Loucy (cell line): Measurements from ENCODE around the gene DNAH9.
A peak's percentile ranks its signal among the peaks of the same experiment; 100 is the strongest.

Experiments
- H2AFZ ChIP-seq: fragments of 200-600 bp; sonication (generic); 2 replicates; pipeline ENCODE4 v1.6.0; 2016; ENCODE audit warnings: antibody characterized with exemption, mild to moderate bottlenecking, low read length, moderate library complexity
- H3F3A ChIP-seq: fragments of 200-600 bp; 2 replicates; pipeline ENCODE4 v1.6.0; 2016; ENCODE audit warnings: antibody characterized with exemption, low read depth, mild to moderate bottlenecking
- H3K27me3 ChIP-seq: fragments of 200-600 bp; sonication (generic); 2 replicates; pipeline ENCODE4 v1.6.1; 2014; ENCODE audit warnings: low read length, mild to moderate bottlenecking; ENCODE audit not compliant: insufficient read depth, poor library complexity, severe bottlenecking
- H3K36me3 ChIP-seq: fragments of 200-600 bp; sonication (generic); 2 replicates; pipeline ENCODE4 v1.6.1; 2016; ENCODE audit warnings: low read length; ENCODE audit not compliant: insufficient read depth
- H3K4me1 ChIP-seq: fragments of 200-600 bp; sonication (generic); 2 replicates; pipeline ENCODE4 v1.5.1; 2014; ENCODE audit warnings: low read length, mild to moderate bottlenecking; ENCODE audit not compliant: insufficient read depth, poor library complexity, severe bottlenecking
- H3K4me2 ChIP-seq: fragments of 200-600 bp; sonication (generic); 2 replicates; pipeline ENCODE4 v1.6.0; 2014; ENCODE audit warnings: antibody characterized with exemption, low read length, low read depth, mild to moderate bottlenecking; ENCODE audit not compliant: poor library complexity, severe bottlenecking
- H3K4me3 ChIP-seq: fragments of 200-600 bp; sonication (generic); 2 replicates; pipeline ENCODE4 v1.5.1; 2014; ENCODE audit warnings: low read length, mild to moderate bottlenecking, mixed read lengths; ENCODE audit not compliant: poor library complexity, severe bottlenecking
- H3K79me2 ChIP-seq: fragments of 200-600 bp; sonication (generic); 2 replicates; pipeline ENCODE4 v1.6.1; 2014; ENCODE audit warnings: low read length; ENCODE audit not compliant: insufficient read depth
- H3K9ac ChIP-seq: fragments of 200-600 bp; sonication (generic); 2 replicates; pipeline ENCODE4 v1.6.0; 2014; ENCODE audit warnings: mild to moderate bottlenecking, low read depth, low read length, moderate library complexity; ENCODE audit not compliant: poor library complexity, severe bottlenecking
- H3K9me2 ChIP-seq: fragments of 200-600 bp; sonication (generic); replicated peaks from 2 replicates; pipeline ENCODE4 v1.6.1; 2016; ENCODE audit warnings: low read depth, low read length, mixed read lengths
- H3K9me3 ChIP-seq: fragments of 200-600 bp; sonication (generic); 2 replicates; pipeline ENCODE4 v1.6.1; 2014; ENCODE audit warnings: mild to moderate bottlenecking, antibody characterized with exemption, low read length, low read depth; ENCODE audit not compliant: insufficient read depth
- H4K20me1 ChIP-seq: fragments of 200-600 bp; sonication (generic); 2 replicates; pipeline ENCODE4 v1.6.0; 2014; ENCODE audit warnings: antibody characterized with exemption, low read length, mild to moderate bottlenecking; ENCODE audit not compliant: insufficient read depth, poor library complexity, severe bottlenecking
- CTCF ChIP-seq: fragments of 200-600 bp; sonication (generic); conservative IDR thresholded peaks from 2 replicates; pipeline ENCODE4 v1.5.1; 2014; ENCODE audit warnings: mild to moderate bottlenecking, antibody characterized with exemption, low read length
- EZH2phosphoT487 ChIP-seq: fragments of 200-600 bp; IDR thresholded peaks from 2 replicates; pipeline ENCODE4 v1.6.1; 2018; ENCODE audit warnings: antibody characterized with exemption, mild to moderate bottlenecking, moderate library complexity, borderline replicate concordance

The DNAH9 gene

GRCh38 chr17:11996722-11997146 lies 398.5 kb downstream of the DNAH9 start:
- no peaks in the 10 kb centered on the region for H3K36me3 ChIP-seq
- H3F3A ChIP-seq = no peaks in the 10 kb centered on the region
- H3K4me2 ChIP-seq = peak overlapping the region; percentile 86
- TF ChIP-seq EZH2phosphoT487 (no peak), CTCF (no peak)
- H3K9ac ChIP-seq = peak overlapping the region; percentile 87
- peaks cover 13% of the 10 kb centered on the region for H3K4me1 ChIP-seq
- peak overlapping the region; percentile 97 for H3K4me3 ChIP-seq
- H3K9me3 ChIP-seq = no peaks in the 10 kb centered on the region
- peaks cover 7% of the 10 kb centered on the region; the same call in 1 of the 2 replicates for H3K79me2 ChIP-seq
- no peaks in the 10 kb centered on the region for H3K9me2 ChIP-seq
- H4K20me1 ChIP-seq = no peaks in the 10 kb centered on the region
- peak overlapping the region; percentile 96 for H2AFZ ChIP-seq
- peaks cover 29% of the 10 kb centered on the region for H3K27me3 ChIP-seq

- no peaks in the 10 kb centered on the region for H3K36me3 ChIP-seq
- H3K9me3 ChIP-seq = no peaks in the 10 kb centered on the region
- no peaks in the 10 kb centered on the region for H4K20me1 ChIP-seq
- H2AFZ ChIP-seq = peak within 1 kb of the TSS; percentile 100
- peaks cover 13% of the 10 kb centered on the region for H3K4me1 ChIP-seq
- H3K9ac ChIP-seq = peak within 1 kb of the TSS; percentile 87
- H3K4me2 ChIP-seq = peak within 1 kb of the TSS; percentile 89
- H3K9me2 ChIP-seq = no peaks in the 10 kb centered on the region
- H3K4me3 ChIP-seq = peak within 1 kb of the TSS; percentile 97
- peaks cover 7% of the 10 kb centered on the region; the same call in 1 of the 2 replicates for H3K79me2 ChIP-seq
- TF ChIP-seq CTCF = no peak
- no peak for TF ChIP-seq EZH2phosphoT487
- H3K27me3 ChIP-seq = peaks cover 29% of the 10 kb centered on the region
- no peaks in the 10 kb centered on the region for H3F3A ChIP-seq
Observed at GRCh38 chr17:11997147-11997971, 399.1 kb downstream of the DNAH9 start, which contains the start of gene ZNF18. ZNF18 (minus strand) TSS chr17:11997475; CDS start chr17:11992829, 4,646 bp downstream.

GRCh38 chr17:11997972-11998233 lies 399.6 kb downstream of the DNAH9 start:
- H3K9ac ChIP-seq = peak overlapping the region; percentile 87
- peaks cover 33% of the 10 kb centered on the region for H3K27me3 ChIP-seq
- H2AFZ ChIP-seq = peak overlapping the region; percentile 100
- no peaks in the 10 kb centered on the region for H3F3A ChIP-seq
- H4K20me1 ChIP-seq = no peaks in the 10 kb centered on the region
- peaks cover 7% of the 10 kb centered on the region; the same call in 1 of the 2 replicates for H3K79me2 ChIP-seq
- H3K9me3 ChIP-seq = no peaks in the 10 kb centered on the region
- no peaks in the 10 kb centered on the region for H3K9me2 ChIP-seq
- no peaks in the 10 kb centered on the region for H3K36me3 ChIP-seq
- TF ChIP-seq CTCF = no peak
- no peak for TF ChIP-seq EZH2phosphoT487
- H3K4me1 ChIP-seq = peaks cover 13% of the 10 kb centered on the region
- peak overlapping the region; percentile 97 for H3K4me3 ChIP-seq
- peak overlapping the region; percentile 89 for H3K4me2 ChIP-seq
